ENCODE data around the gene DHX15. TPM values are rescaled to one million over a fixed set of nuclear protein-coding genes. Genes with fewer than 3 reads are reported as not detected.

Gene DHX15
- total and polyA plus RNA-seq, 2 of the 8 experiments (the other 6 are each of a cell fraction or from before 2014, with no cell fraction given), result 126 to 286 TPM

DNA sequence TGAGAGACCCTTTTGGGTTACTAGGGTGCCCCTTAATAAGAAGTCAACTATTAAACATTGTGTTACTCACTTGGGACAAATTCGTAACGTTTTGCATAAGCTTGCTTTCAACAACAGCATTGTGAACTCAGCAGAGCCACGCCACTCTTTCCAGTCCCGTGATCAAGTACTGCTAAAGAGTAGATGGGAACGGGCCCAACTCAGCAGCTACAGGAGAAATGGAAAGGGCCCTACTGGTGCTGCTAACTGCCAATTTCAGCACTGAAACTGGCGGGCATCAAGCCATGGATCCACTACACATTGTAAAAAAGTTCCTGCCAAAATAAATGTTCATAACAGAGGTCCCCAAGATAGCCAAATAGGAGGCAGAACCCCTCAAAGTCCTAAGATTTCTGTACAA lies 19.0 kb upstream of the DHX15 start:
- H3K23ac ChIP-seq (ENCODE audit: insufficient read length), result no peak overlapping the region
- no peak overlapping the region for H2AFZ ChIP-seq (ENCODE audit: low read length)
- H2BK15ac ChIP-seq (ENCODE audit: low read length), result no peak overlapping the region
- no peak overlapping the region for H3K4ac ChIP-seq (replicated peaks; ENCODE audit: insufficient read length, low read depth, low read length)
- CTCF ChIA-PET (ENCODE audit: partially characterized antibody), result no interaction called here
- no peak overlapping the region for H2AK5ac ChIP-seq (ENCODE audit: low read depth, low read length)
- no peak overlapping the region for H2BK5ac ChIP-seq (ENCODE audit: low read depth, low read length)
- no peak overlapping the region for H2BK20ac ChIP-seq (ENCODE audit: low read length)
- no peak overlapping the region for H3K56ac ChIP-seq (replicated peaks; ENCODE audit: insufficient read length, low read depth, low read length)
- no peaks in the 10 kb centered on the region for H3K27me3 ChIP-seq (replicated peaks in 1 of 4; ENCODE audit: control insufficient read depth in 3 of 4, extremely low read depth in 1 of 4, insufficient read depth in 3 of 4, low read length in 3 of 4)
- WGBS, 2 experiments (ENCODE audit: extremely low coverage in 1 of 2, insufficient coverage in 1 of 2, insufficient read length in 1 of 2, insufficient replicate concordance in 2 of 2, low coverage in 1 of 2, low lambda C conversion rate in 2 of 2, missing lambda C conversion rate in 1 of 2), result 83% methylated on average over 6 of the region's 6 CpGs; no CpG with 5 or more reads in 1 of the 2 experiments
- TF ChIP-seq, protein P1, sequence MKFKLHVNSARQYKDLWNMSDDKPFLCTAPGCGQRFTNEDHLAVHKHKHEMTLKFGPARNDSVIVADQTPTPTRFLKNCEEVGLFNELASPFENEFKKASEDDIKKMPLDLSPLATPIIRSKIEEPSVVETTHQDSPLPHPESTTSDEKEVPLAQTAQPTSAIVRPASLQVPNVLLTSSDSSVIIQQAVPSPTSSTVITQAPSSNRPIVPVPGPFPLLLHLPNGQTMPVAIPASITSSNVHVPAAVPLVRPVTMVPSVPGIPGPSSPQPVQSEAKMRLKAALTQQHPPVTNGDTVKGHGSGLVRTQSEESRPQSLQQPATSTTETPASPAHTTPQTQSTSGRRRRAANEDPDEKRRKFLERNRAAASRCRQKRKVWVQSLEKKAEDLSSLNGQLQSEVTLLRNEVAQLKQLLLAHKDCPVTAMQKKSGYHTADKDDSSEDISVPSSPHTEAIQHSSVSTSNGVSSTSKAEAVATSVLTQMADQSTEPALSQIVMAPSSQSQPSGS (IDR thresholded peaks at IDR 0.05; ENCODE audit: low read length), result no peak
- TF ChIP-seq CBX5 (IDR thresholded peaks at IDR 0.05; ENCODE audit: low read depth, low read length), result no peak
- no peak for TF ChIP-seq POLR2A (IDR thresholded peaks at IDR 0.05; ENCODE audit: control extremely low read depth in 1 of 2, low read depth in 2 of 2, low read length in 2 of 2)
- TF ChIP-seq RNF2 (IDR thresholded peaks at IDR 0.05; ENCODE audit: borderline replicate concordance, low read depth, low read length, missing control alignments, poor library complexity, severe bottlenecking), result no peak
- TF ChIP-seq NRF1 (IDR thresholded peaks at IDR 0.05; ENCODE audit: low read depth, low read length), result no peak
- POLR2A ChIA-PET (ENCODE audit: partially characterized antibody), result interaction anchor here (1.1 kb wide), 1 partner anchor 42 kb away, joined by 3 read pairs; no protein-coding TSS in a partner anchor
- no peak overlapping the region for H3K4me2 ChIP-seq (ENCODE audit: insufficient read depth in 1 of 2, low read depth in 2 of 2, low read length in 2 of 2)
- H4K5ac ChIP-seq (ENCODE audit: insufficient read length, low read depth, low read length), result no peak overlapping the region
- peaks cover 0 to 2% of the 10 kb centered on the region in 2 experiments; a peak in 1 of 4 replicates for H3K9me3 ChIP-seq (ENCODE audit: insufficient read depth in 2 of 2, low read depth in 1 of 2, low read length in 1 of 2)
- no peak overlapping the region for H3K14ac ChIP-seq (ENCODE audit: insufficient read length)
- H3K79me1 ChIP-seq (ENCODE audit: low read depth, low read length), result no peaks in the 10 kb centered on the region
- H3K36me3 ChIP-seq (ENCODE audit: control insufficient read depth in 2 of 4, insufficient read depth in 4 of 4, low read length in 3 of 4), result no peaks in the 10 kb centered on the region
- no peak overlapping the region for H2BK120ac ChIP-seq (replicated peaks; ENCODE audit: low read depth, low read length)
- DNase-seq (ENCODE audit: low read depth in 1 of 2, low spot score in 2 of 2), result no peak
- no peak overlapping the region for H3K27ac ChIP-seq (ENCODE audit: low read depth, low read length)
- H4K91ac ChIP-seq (replicated peaks; ENCODE audit: insufficient read length, low read length), result no peak overlapping the region
- no peaks in the 10 kb centered on the region for H4K20me1 ChIP-seq (replicated peaks in 1 of 2; ENCODE audit: control insufficient read depth in 1 of 2, insufficient read depth in 2 of 2, low read length in 2 of 2)
- H3K4me3 ChIP-seq (ENCODE audit: extremely low read depth in 1 of 4, insufficient read depth in 2 of 4, low read depth in 3 of 4, low read length in 4 of 4), result no peak overlapping the region
- H3K23me2 ChIP-seq (ENCODE audit: low read depth, low read length), result no peaks in the 10 kb centered on the region
- no peak overlapping the region for H4K8ac ChIP-seq (ENCODE audit: extremely low read depth, insufficient read depth, low read length)
- H3K79me2 ChIP-seq (ENCODE audit: control insufficient read depth in 1 of 2, insufficient read depth in 2 of 2, low read length in 2 of 2), result no peaks in the 10 kb centered on the region
- no peak overlapping the region for H3K9ac ChIP-seq (replicated peaks in 1 of 4; ENCODE audit: extremely low read depth in 1 of 4, low read depth in 3 of 4, low read length in 3 of 4)
- peaks cover 0 to 4% (median 1%) of the 10 kb centered on the region in 4 experiments; a peak in 2 of 7 replicates for H3K4me1 ChIP-seq (replicated peaks in 1 of 4; ENCODE audit: control insufficient read depth in 3 of 4, insufficient read depth in 4 of 4, low read length in 3 of 4)
- H2BK12ac ChIP-seq (ENCODE audit: low read depth, low read length), result no peak overlapping the region
- H3K18ac ChIP-seq (ENCODE audit: extremely low read depth, low read length), result no peak overlapping the region
- no peak for FAIRE-seq
